ENCODE results near the gene ZNF780A.

DNA sequence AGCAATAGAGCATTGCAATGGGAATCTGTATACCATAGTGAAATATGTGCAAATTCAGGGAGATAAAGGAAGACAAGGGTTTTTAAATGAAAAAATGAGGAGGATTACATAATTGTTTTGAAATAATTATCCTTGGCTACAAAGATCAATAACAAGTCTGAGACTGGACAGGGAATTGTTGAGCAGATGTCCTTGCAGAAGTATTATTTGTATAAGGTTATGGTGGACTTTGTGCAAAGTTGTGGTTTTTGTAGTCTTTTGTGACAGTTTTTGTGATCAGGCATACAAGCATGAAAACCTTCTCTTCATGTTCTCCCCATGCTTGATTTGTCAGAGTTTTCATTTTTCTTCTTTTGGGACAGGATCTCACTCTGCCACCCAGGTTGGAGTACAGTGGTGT, 25.3 kb upstream of the ZNF780A start:
- TF ChIP-seq, protein P1, sequence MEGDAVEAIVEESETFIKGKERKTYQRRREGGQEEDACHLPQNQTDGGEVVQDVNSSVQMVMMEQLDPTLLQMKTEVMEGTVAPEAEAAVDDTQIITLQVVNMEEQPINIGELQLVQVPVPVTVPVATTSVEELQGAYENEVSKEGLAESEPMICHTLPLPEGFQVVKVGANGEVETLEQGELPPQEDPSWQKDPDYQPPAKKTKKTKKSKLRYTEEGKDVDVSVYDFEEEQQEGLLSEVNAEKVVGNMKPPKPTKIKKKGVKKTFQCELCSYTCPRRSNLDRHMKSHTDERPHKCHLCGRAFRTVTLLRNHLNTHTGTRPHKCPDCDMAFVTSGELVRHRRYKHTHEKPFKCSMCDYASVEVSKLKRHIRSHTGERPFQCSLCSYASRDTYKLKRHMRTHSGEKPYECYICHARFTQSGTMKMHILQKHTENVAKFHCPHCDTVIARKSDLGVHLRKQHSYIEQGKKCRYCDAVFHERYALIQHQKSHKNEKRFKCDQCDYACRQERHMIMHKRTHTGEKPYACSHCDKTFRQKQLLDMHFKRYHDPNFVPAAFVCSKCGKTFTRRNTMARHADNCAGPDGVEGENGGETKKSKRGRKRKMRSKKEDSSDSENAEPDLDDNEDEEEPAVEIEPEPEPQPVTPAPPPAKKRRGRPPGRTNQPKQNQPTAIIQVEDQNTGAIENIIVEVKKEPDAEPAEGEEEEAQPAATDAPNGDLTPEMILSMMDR (IDR thresholded peaks at IDR 0.05): no peak
- no peak for TF ChIP-seq POLR2A (IDR thresholded peaks at IDR 0.05)
